ENCODE measurements around the gene CBX4. TPM values are rescaled to one million over a fixed set of nuclear protein-coding genes. Genes with fewer than 3 reads are reported as not detected.

Gene CBX4
- total and polyA plus RNA-seq, 2 of the 13 experiments (the other 11 are each of a cell fraction or from before 2014, with no cell fraction given), result 25.8 to 50.8 TPM

- peak; percentile 60; the same call in 1 of the 2 replicates for TF ChIP-seq RNF2 (conservative IDR thresholded peaks at IDR 0.05; ENCODE audit: low read depth)
- 0 out of 2 replicates have a peak, but pooled peaks have one; percentile 31 for TF ChIP-seq ZNF547 (CRISPR knock-in tag; IDR thresholded peaks at IDR 0.05)
- no peak for TF ChIP-seq SMC3 (IDR thresholded peaks at IDR 0.05; ENCODE audit: low read length)
- TF ChIP-seq ZNF24 (IDR thresholded peaks at IDR 0.05), result no peak
- TF ChIP-seq U2AF1 (optimal IDR thresholded peaks at IDR 0.05; ENCODE audit: low read depth, low read length), result no peak
- TF ChIP-seq RXRB (CRISPR knock-in tag; IDR thresholded peaks at IDR 0.05; ENCODE audit: borderline replicate concordance), result peak; percentile 63
- TF ChIP-seq KLF9 (CRISPR knock-in tag; IDR thresholded peaks at IDR 0.05; ENCODE audit: low read depth), result no peak
- TF ChIP-seq KDM4B (CRISPR knock-in tag; IDR thresholded peaks at IDR 0.05), result 0 out of 2 replicates have a peak, but pooled peaks have one; percentile 20
- TF ChIP-seq THAP9 (CRISPR knock-in tag; IDR thresholded peaks at IDR 0.05; ENCODE audit: borderline replicate concordance), result no peak; the same call in 1 of the 2 replicates
- TF ChIP-seq KLF11 (CRISPR knock-in tag; IDR thresholded peaks at IDR 0.05), result no peak
- TF ChIP-seq KMT2A (CRISPR knock-in tag; IDR thresholded peaks at IDR 0.05), result no peak
- peak; percentile 48; the same call in 1 of the 2 replicates for TF ChIP-seq ZNF318 (CRISPR knock-in tag; IDR thresholded peaks at IDR 0.05)
- no peak for TF ChIP-seq DMAP1 (CRISPR knock-in tag; IDR thresholded peaks at IDR 0.05)
- TF ChIP-seq ZBTB21 (CRISPR knock-in tag; IDR thresholded peaks at IDR 0.05), result no peak
- TF ChIP-seq THAP11 (CRISPR knock-in tag; IDR thresholded peaks at IDR 0.05), result 0 out of 2 replicates have a peak, but pooled peaks have one; percentile 12
- no peak for TF ChIP-seq HNRNPL (IDR thresholded peaks at IDR 0.05; ENCODE audit: low read depth, low read length)
- no peak for TF ChIP-seq FLYWCH1 (CRISPR knock-in tag; IDR thresholded peaks at IDR 0.05)
- TF ChIP-seq FOSL2 (CRISPR knock-in tag; IDR thresholded peaks at IDR 0.05), result peak; percentile 65
- TF ChIP-seq NCOA2 (CRISPR knock-in tag; IDR thresholded peaks at IDR 0.05), result peak; percentile 37; the same call in 1 of the 2 replicates
- no peak for TF ChIP-seq ZBTB8A (CRISPR knock-in tag; IDR thresholded peaks at IDR 0.05; ENCODE audit: borderline replicate concordance, low read depth)
- TF ChIP-seq SMARCE1 (IDR thresholded peaks at IDR 0.05; ENCODE audit: borderline replicate concordance), result no peak
- TF ChIP-seq FOXM1 (CRISPR knock-in tag; IDR thresholded peaks at IDR 0.05), result no peak
Measured at GRCh38 chr17:79818026-79818758, 21.0 kb downstream of the CBX4 start (continued).
